SK-N-DZ (cell line): ENCODE results near the gene CDK9.
A peak's percentile ranks its signal among the peaks of the same experiment; 100 is the strongest.
"Not testable (repeated sequence)": the region's sequence is repeated elsewhere in the genome, so short reads cannot be mapped to it uniquely, and the experiment has no call there.

Experiments used
- DNase-seq: peaks from one replicate; pipeline ENCODE4 v3.0.0-alpha.2; 2015; ENCODE audit warnings: low spot score

CDK9 gene

DNA sequence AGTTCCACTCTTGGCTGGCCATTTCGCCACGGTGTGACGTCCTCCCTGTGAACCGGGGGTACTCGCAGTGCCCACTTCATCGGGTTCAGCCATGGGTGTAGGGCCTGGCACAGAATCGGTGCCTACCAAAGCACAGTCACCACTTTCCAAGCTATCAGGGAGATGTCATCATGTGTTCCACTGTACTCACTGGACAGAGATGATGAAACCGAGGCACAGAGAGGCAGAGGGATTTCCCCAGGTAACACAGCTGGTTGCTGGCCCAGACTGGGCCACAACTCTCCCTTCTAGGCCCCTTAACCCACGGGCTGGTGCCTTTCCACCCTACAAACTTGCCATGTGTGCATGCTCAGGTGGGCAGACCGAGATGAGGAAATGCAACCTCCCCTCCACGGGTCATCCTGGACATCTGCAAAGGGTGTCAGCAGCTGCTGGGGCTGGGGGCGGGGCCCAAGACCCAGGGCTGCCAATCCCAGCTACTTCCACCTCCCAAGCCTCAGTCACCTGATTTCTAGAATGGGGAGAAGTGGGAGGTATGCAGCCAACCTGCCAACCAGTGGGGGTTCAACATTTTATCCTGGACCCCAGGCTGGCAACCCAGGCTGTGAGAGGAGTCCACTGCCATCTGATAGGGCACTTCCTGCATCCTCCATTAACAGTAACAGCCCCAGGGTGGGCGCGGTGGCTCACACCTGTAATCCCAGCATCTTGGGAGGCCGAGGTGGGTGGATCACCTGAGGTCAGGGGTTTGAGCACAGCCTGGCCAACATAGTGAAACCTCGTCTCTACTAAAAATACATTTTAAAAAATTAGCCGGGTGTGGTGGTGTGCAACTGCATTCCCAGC is 6.5 kb upstream of the CDK9 start:
- no peak for DNase-seq

DNA sequence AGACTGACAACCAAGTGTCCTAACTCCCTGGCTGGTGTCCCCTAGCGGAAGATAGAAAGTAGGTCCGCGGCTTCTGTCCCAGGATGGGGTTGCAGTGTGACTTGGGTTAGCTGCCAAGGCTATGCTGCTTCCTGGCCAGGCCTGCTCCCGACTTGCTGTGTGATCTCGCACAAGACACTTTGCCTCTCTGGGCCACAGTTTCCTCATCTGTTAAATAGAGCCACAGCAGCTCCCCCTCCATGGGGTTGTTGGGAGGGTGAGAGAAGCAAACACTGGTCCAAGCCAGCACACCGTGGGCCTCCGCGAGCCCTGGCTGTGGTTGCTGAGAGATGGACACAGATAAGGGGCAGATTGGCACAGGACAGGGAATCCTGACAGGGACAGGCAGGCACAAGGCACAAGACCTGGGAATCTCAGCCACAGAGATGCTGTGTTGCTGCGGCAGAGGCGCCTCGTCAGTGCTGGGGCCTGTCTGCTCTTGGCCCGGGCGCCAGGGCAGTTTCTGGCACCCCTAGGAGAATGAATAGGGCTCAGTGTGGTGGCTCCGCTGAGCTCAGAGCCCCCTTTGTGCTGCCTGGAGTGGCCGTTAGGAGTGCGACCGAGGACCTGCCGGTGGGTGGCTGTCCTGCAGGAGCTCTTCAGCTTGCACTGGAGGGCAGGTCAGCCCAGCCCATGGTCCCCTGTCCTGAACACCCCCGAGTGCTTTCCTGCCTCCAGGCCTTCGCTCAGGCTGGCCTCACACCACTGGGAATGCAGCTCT is 5.5 kb upstream of the CDK9 start:
- no peak for DNase-seq

DNA sequence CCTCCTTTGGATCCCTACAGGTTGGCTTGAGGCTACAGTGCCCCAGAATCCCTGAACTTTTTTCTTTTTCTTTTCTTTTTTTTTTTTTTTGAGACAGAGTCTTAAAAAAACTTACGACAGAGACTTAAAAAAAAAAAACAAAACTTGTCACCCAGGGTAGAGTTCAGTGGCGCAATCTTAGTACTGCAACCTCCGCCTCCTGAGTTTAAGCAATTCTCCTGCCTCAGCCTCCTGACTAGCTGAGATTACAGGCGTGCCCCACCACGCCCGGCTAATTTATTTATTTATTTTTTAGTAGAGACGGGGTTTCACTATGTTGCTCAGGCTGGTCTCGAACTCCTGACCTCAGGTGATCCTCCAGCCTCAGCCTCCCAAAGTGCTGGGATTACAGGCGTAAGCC is 4.9 kb upstream of the CDK9 start:
- not testable (repeated sequence) for DNase-seq

DNA sequence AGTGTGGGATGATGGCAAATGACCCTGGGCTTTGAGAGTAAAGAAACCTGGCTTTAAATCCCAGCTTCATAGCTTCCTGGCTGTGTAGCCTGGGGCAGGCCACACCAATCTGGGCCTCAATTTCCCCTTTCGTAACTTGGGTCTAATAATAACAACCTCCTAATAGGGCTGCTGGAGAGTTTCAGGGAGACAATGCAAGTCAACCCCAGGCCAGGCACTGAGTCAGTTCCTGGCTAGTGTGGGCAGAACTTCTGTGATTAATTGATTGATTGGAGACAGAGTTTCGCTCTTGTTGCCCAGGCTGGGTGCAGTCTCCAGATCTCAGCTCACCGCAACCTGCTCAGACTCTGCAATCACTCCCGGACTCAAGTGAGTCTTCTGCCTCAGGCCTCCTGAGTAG is 4.0 kb upstream of the CDK9 start:
- DNase-seq = no peak

DNA sequence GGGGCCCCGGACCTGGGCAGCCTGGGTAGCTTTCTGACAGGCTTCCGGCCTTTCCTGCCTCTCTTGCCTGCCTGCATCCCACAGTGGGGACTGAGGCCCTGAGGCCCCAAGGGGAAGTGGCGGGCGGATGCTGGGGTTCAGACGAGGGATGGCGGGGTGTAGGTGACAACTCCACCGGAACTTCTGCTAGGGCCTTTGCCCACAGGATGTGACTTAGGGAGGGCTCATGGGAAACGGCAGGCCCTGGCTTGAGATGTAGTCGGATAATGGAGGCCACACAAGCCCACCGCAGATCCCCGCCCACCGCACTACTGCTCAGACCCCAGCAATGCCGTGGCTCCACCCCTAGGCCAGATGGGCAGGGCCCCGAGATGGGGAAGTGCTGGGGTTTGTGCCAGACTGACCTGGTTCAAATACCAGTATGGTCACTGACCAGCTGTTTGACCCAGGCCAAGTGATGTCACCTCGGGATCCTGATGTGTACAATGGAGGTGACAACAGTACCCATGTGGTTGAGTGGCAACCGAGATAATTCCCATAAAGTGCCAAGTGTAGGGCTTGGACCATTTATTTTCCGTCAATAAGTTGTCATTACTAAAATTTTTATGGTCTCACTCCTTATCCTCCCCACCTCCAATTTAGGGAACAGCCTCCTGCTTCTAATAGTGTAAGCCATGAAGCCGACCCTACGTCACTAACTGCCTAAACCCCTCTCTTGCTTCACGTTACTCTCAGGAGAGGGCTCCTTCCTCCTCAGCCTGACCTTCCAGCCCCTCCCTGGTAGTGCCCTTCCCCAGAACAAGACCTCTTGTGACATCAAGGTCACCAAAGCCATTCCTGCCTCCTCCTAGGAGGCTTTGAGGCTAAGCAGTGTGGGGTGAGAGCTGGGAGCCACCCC is 2.5 kb upstream of the CDK9 start:
- DNase-seq = no peak

DNA sequence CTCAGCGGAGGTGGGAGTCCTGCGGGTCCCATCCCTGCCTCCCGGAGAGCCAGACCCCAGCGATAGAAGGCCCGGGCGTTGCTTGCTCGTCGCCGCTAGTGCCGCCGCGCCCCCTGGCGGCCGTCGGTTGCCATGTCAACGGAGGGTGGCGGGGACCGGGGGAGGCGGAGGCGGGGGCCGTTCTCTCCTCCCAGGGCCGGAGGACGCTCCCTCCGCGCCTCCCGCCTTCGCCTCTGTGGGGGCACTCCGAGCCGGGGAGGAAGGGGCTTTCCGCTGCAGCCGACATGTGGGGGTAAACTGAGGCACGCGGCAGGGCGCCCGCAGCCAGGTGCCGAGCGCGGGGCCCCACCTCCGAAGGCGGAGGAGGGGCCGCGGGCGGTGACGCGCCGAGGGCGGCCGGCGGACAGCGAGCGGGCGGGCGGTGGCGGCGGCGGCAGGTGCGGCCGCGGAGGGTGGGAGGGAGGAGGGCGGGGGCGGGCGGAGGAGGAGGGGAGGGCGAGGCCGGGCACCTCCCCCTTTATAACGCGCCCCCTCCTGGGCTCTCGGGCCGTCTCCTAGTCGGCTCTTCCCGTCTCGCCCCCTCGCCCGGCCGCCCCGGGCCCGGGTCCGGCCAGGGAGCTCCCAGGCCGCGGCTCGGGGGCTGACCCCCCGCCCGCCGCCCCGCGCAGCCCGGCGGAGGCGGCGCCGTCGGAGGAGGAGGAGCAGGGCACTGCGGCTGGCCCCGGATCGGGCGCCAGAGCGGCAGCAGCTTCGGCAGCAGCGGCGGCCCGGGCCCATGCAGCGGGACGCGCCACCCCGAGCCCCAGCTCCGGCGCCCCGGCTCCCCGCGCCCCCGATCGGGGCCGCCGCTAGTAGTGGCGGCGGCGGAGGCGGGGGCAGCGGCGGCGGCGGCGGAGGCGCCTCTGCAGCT is 556 bp upstream of the CDK9 start:
- DNase-seq = peak; percentile 84

DNA sequence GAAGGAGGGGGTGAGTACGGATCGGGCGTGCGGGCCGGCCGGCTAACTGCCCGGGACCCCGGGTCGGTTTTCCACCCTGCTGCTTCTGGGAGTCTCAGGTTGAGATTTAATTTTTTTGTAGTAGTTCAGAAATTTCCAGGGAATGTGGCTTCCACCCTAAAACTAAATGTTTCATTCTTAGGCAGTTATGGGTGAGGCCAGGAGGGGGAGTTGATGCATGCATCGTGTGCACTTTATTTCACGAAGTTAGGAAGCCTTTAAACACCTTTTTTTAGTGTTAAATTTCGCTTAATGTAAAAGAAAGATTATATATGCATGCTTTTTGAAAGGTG is 905 bp downstream of the CDK9 start:
- no peak for DNase-seq

DNA sequence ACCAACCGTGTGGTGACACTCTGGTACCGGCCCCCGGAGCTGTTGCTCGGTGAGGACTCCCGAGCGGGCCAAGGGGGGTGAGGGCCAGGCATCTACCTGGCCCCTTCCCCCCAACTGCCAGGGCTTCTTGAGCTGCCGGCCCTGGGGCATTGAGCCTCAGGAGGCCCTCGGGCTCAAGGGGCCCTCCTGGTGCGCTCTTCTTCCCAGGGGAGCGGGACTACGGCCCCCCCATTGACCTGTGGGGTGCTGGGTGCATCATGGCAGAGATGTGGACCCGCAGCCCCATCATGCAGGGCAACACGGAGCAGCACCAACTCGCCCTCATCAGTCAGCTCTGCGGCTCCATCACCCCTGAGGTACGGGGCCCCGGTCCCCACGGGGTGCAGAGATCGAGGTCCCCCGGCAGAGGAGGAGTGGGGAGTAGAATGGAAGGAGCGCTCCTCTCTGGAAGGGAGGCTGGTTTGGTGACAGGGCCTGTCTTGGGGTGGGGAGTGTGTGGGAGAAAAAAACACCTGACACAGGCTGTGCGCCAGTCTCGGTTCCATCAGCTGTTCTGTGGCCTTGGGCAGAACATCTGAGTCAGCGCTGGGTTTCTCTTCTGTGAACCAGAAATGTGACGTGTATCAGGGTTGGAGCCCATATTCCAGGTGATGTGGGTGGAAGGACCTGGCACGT is 2.6 kb downstream of the CDK9 start:
- no peak for DNase-seq

DNA sequence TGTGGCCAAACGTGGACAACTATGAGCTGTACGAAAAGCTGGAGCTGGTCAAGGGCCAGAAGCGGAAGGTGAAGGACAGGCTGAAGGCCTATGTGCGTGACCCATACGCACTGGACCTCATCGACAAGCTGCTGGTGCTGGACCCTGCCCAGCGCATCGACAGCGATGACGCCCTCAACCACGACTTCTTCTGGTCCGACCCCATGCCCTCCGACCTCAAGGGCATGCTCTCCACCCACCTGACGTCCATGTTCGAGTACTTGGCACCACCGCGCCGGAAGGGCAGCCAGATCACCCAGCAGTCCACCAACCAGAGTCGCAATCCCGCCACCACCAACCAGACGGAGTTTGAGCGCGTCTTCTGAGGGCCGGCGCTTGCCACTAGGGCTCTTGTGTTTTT is 3.3 kb downstream of the CDK9 start:
- no peak for DNase-seq

DNA sequence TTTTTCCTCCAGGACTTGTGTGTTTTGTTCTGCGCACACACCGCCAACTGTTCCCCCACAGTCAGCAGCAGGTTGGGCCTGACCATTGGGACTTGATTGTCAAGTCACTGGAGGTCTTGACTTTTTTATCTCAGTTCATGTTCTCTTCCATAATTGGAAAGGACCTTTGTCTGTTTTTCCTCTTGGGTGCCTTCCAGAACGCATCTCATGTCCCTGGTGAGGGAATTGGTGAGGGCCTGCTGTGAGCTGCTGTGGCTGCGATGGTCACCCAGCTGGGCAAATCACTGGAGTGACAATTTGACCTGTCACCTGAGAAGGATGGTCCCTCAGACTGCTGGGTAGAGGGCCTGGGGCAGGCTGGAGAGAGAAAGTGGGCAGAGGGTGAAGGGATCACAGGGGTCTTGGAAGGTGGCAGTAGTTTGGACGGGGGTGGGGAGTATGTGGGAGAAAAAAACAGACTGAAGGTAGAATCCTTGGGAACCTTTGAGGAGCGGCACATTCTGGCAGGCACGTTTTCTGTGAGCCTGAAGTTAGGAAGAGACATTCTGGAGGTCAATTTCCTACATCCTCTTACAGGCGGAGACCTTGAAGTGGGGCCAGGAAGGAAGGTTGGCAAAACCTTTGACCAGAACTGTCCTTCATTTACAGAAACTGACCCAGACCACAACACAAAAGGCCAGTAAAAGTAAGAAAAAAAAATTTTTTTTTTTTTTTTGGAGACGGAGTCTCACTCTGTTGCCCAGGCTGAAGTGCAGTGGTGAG is 4.4 kb downstream of the CDK9 start:
- DNase-seq = no peak

DNA sequence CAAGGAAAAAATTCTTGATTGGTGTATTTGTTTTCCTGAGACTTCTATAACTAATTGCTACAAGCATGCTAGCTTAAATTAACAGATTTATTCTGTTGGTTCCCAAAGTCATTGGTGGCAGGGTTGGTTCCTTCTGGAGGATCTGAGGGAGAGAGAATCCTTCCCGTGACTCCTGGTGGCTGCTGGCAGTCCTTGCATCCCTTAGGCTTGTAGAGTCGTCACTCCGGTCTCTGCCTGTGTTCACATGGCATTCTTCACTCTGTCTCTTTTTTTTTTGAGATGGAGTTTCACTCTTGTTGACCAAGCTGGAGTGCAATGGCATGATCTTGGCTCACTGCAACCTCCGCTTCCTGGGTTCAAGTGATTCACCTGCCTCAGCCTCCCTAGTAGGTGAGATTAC is 5.3 kb downstream of the CDK9 start:
- DNase-seq = no peak

DNA sequence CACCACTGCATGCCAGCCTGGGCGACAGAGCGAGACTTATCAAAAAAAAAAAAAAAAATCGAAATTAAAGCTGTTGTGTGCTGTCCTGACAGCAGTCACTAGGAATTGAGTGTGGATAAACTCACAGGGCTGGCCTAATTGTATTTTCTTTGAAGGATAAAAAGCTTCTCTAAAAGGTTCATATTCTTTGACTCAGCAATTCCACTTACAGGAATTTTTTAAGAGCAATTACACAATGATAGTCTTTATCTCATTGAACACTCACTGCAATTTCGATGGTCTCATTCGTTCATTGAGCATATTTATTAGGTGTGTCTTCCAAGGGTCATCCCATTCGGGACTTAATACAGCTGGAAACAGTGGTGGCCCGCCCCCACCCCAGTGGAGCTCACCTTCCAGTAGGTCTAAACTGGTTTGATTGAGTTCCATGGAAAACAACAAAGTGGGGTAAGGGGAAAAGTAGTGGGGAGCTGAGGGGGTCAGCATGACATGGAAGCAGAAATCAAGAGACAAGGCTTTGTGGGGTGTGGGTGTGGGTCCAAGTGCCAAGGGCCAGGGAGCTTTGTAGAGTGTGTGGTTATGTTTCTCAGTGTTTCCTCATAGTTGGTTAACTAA is 6.7 kb downstream of the CDK9 start:
- DNase-seq = no peak

DNA sequence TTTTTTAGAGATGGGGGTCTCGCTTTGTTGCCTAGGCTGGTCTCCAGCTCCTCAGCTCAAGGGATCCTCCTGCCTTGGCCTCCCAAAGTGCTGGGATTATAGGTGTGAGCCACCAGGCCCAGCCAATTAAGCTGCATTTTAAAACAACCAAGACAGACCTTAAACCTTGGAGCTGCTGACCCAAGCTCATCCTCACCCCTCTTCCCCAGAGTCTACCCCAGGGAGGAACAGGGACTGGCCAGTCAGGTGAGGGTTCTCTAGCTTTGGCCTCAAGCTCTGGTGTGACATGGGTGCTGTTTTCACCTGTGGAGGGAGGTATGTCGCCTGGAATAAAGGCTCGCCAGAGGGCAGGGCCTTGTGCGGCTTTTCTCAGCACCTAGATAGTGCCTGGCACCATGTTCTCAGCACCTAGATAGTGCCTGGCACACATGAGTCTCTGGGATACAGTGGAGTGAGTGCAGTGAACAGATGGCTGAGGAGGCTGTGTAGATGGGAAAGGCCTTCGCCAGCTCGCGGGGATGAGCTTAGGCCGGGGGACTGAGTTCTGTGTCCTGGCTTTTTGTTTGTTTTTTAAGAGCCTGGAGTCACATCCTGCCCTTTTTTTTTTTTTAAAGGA is 7.4 kb downstream of the CDK9 start:
- no peak for DNase-seq

DNA sequence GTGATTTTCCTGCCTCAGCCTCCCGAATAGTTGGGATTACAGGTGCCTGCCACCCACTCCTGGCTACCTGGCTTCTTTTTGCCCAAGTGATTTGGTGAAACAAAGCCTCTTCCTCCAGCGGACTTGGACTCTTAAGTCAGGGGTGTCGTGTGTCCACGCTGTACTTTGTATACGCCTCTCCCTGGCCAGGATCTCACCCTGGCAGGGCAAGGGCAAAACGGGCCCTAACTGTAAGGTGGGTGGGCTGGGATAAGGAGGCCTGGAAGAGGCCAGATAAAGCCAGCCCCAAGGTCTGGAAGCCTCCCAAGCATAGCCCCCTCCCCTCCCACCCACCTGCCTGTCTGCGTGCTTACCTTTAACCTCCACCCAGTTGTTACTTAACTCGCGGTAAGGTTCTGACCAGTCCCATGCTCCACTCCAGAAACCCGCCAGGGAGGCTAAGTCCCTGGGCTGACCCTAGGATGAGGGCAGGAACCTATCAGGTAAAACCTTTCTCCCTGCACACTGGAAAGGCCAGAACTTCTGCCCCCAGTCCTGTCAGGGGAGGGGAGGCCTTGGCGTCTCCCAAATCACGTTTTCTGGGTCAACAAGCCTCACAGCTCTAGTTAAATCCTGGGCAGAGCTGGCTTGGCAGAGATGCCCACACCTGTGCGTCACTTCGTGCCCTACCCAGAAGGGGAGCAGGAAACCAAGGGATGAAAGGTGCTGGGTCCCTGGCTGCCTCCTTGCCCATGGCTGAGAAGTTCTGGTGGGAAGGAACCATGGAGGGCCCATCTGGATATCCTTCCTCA is 8.4 kb downstream of the CDK9 start:
- DNase-seq = no peak

DNA sequence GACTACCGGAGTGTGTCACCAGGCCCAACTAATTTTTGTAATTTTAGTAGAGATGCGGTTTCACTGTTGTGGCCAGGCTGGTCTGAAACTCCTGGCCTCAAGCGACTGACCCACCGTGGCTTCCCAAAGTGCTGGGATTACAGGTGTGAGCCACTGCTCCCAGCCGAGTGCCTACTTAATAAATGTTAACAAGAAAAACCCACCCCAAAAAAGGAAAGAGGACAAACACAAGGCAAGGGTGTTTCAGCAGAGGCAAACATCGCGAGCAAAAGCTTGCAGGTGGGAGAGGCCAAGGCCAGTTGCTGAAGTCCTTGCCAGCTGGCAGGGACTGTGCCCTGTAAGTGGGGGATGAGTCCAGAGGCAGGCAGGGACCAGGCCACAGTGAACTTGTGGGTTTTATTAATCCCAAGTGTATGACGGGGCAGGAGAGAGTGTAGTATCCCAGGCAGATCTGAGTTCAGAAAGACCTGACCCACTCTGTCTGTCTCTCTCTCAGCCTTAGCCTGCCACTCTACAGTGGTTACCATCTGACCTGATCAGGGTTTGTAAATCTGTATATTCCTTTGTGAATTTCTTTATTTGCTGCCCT is 10.5 kb downstream of the CDK9 start:
- no peak for DNase-seq

DNA sequence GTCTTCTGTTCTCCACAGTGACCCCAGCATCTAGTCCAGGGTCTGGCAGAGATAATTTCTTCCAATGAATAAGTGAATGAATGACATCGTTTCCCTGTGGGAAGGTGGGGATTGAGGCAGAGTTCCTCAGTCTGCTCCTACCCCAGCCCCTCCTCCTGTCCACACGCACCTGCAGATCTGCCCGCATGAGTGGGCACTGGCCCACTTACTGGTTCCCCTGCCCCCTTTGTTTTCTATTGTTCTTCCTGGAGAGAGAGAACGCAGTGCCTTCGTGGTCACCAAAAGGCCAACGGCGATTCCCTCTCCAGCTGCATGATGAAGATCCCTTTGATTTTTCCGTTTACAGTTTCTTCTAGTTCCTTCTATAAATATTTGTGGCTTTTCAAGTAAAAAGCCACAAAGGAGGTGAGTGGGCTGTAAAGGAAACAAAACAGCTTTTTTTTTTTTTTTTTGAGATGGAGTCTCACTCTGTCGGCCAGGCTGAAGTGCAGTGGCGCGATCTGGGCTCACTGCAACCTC is 11.1 kb downstream of the CDK9 start:
- no peak for DNase-seq

DNA sequence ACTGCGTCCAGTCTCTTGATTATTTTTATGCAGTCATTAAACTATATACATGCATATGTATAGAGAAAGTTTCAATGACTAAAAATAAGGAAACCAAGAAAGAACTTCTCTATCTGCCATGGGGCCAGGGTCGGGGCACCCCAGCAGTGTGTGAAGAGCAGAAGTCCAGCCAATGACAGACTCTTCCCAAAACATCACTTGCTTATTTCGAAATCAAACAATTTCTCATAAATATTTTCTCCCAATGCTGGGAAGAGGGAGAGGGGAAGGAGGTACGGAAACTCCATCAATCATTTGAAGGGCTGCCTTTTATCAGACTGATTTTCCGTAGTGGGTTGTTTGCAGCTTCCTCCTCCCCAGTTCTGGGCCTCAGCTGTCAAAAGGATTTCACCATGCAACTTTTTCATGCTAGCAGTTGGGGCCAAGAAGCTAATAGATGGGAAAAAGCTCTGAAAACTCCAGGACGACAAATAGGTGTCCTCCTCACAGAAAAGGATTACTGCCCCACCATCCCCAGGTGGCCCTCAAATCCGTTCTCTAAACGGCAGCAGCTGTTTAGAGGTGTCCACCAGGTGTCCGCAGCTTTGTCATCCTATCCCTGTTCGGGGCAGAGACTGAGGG is 16.2 kb downstream of the CDK9 start:
- DNase-seq = no peak
